ENCODE data around the gene CUX1. TPM values are rescaled to one million over a fixed set of nuclear protein-coding genes. Genes with fewer than 3 reads are reported as not detected.
A peak's percentile ranks its signal among the peaks of the same experiment; 100 is the strongest.

The CUX1 gene
- total RNA-seq, 1 donor from 2014 or later = 156 TPM

DNA sequence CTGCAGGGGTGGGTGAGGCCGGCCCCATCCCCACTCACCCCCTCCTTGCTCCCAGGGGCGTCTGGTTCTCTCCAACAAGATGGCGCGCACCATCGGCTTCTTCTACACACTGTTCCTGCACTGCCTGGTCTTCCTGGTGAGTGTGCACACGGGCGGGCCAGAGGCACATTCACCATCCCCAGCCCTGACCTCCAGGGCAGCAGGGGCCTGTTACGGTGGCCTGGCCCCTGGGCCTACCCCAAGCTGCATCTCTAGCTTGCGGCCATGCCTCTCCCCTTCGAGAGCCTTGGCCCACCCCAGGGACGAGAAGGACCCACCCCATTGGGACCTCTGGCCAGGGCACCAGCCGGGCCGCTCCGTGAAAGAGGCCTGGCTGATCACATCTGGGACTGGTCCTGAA lies 464.4 kb downstream of the CUX1 start:
- DNase-seq (ENCODE audit: low spot score) (no peak), ATAC-seq (no peak)
- intact Hi-C loops (cut with DNase I) = loop anchor here (5.0 kb wide), 1 partner anchor 111 kb away; no protein-coding TSS in a partner anchor

DNA sequence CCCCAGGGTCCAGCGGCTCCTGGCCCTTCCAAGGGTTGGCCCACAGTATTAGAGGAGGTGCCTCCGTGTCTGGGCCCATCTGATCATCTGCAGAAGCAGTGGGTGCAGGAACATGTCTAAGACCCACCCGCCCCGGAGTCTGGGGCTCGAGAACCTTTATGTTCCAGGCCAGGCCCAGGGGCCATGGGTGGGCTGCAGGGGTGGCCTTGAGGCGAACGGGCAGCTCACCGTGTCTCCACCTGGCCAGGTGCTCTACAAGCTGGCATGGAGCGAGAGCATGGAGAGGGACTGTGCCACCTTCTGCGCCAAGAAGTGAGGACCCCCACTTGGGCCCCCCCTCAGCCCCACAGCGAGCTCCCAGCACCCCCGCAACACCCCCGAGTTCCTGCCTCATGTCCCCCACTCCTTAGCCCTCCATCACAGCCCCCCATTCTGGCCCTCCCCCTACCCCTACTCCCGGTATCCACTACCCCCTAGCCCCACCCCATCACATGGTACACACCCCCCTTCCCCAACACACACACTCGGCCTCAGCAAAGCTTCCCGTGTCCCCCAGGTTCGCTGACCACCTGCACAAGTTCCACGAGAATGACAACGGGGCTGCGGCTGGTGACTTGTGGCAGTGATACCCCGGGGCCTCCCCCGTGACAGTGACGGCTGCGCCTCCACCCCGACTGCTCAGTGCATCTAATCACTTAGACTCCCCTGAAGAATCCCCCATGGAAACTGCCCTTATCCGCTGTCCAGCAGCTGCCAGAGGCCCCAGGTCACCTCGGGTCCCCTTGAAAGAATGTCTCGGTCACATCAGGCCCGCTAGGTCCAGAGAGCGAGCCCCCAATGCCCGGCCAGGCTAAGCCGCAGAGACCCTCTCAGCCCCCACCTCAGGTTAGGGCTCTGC lies 465.3 kb downstream of the CUX1 start:
- intact Hi-C loops (cut with DNase I) = loop anchor here (5.0 kb wide), 1 partner anchor 110 kb away; no protein-coding TSS in a partner anchor
- ATAC-seq (no peak), DNase-seq (ENCODE audit: low spot score) (no peak)

DNA sequence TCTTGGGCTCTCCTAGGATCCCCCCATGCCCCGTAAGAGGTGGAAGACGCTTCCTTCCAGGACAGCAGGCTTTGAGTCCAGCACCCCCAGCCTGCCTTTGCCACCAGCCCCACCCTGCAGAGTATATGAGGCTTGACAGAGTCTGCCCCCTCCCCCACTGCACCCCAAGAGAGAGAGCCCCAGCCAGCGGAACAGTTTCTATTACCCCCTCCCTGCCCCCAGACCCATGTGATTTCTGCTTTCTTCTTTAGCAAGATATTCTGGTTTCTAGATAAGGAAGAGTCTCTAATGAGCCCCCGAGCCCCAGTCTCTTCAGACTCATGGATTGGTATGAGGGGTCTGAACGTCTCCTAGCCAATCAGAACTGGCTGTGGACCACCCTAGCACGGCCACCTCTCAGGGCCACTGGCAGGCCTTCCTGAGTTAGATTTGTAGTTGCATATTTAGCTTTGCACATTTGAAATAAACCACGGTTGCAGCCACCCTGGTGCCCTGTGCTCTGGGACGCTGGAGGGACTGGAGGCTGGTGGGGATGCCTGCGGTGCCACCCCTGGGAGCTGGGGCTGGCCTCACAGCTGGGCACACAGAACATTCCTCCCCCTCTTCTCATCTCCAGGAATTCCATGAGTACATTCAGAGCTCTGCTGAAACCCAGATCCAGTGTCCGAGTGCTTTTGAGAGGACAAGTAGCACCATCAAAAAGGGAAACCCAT lies 466.2 kb downstream of the CUX1 start:
- intact Hi-C loops (cut with DNase I) = loop anchor here (5.0 kb wide), 1 partner anchor 109 kb away; no protein-coding TSS in a partner anchor
- no peak for ATAC-seq
- no peak for DNase-seq (ENCODE audit: low spot score)

DNA sequence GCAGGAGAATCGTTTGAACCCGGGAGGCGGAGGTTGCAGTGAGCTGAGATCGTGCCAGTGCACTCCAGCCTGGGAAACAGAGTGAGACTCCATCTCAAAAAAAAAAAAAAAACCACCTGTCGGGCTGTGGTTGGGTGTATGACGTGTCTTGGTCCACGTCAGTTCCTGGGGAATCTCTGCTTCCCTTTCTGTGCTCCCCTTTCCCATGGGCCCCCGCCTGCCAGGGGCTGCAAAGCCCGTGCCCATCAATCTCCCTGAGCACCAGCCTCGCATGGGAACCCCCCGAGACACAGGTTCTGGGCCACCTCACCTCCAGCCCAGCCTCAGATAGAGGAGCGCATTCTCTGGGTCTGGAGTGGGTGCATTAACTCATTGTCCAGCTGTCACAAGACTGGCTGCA lies 467.0 kb downstream of the CUX1 start:
- intact Hi-C loops (cut with DNase I) = loop anchor here (5.0 kb wide), 1 partner anchor 108 kb away; no protein-coding TSS in a partner anchor
- DNase-seq (ENCODE audit: low spot score) (no peak), ATAC-seq (no peak)

DNA sequence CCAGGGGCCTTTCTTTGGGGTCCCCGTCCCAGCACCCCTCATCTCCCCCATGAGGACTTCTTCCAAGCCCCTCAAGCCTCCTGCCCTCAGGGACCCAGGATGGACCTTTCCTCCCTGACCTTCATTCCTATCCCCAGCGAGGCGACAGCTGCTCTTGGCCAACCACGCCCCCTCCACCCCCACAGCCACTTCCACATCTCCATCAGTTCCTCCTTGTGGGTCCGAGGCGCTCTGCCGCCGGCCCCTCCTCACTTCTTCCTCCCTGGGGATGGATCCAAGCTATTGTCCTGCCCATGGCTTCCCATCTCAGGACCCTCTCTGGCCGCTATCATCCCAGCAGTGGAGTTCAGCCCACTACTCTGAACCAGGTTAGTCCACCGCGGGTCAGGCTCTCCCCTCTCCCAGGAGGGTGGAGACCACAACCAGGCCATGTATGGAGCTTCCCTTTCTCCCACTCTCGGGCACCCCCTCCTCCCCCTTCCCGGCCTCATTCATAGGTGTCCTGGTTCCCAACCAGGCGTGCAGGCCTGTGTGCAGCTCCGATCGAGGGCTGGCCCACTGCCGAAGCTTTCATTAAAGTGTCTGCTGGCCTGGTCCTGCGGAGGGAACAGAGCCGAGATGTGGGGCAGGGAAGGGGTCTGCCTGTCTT lies 467.6 kb downstream of the CUX1 start:
- ATAC-seq = peak; percentile 1
- intact Hi-C loops (cut with DNase I) = loop anchor here (5.0 kb wide), 1 partner anchor 107 kb away; no protein-coding TSS in a partner anchor
- DNase-seq (ENCODE audit: low spot score) = peak; percentile 76

DNA sequence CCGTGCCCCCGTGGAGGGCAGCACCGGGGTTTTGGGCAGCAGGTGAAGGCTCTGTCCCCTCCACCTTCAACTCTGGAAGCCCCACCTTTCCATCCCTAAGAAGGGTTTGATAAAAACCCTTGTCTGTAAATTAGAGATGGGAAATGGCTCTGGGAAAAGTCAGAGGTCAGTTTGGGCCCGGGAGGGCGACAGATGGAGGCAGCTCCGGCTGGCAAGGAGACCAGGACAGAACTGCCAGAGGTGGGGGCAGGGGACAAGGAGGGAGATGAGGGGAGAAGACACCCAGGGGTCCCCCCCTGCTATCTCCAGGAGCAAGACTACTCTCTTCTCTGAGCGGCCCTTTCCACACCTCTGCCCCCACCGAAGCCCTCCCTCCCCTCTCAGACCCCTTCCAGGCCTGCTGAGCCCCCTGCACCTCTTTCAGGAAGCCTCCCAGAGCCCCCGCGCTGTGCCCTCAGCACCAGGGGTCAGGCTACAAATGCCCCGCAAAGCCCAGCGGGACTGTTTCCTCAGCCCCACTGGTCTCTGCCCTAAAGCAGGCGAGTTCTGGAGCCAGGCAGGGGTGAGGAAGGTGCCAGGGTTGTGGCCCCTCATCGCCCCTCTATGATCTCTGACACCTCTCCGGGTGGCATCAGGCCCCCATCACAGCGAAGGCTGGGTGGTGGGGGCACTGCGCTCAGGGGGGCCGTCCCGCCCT lies 468.3 kb downstream of the CUX1 start:
- peak; percentile 4 for ATAC-seq
- no peak for DNase-seq (ENCODE audit: low spot score)
- intact Hi-C loops (cut with DNase I) = no loop called here

DNA sequence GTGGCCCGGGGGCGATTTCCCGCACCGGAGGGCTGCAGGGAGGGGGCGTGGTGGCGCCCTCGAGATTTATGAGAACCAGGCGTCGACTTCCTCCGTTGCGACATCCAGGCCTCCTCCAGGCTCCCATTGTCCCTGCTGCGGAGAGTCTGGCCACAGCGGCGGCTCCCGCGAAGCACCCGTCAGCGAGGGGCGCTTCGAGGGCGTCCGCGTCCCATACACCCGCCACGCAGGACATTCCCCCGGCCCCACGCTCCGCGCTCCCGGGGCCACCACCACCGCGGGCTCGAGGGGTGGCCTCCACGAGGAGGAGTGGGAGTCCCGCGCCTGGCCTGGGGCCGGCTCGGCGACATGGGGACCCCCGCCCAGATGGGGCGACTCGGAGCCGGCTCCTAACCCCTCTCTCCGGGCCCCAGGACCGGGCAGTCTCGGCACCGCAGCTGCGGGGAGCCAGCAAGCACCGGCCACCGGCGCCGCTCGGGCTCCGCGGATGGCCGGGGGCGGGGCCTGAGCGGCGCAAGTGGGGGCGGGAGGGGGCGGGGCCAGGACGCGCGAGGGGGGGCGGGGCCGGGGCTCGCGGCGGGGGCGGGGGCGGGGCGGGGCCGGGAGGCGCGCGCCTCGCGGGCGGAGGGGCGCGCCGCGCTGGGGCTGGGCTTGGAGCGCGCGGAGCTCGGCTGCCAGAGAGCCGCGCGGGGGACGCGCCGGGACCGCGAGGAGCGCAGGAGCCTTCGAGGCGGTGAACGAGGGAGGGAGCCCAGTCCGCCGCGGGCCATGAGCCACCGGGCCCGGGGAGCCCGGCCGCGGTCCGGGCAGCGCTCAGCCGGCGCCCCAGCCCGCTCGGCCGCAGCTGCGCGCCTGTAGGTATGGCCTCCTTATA lies 469.0 kb downstream of the CUX1 start, which contains the start of gene SH2B2:
Gene SH2B2 (plus strand): TSS at position 632 of the 874 bp plus-strand sequence. CDS start 13,683 bp downstream, outside the sequence.
- ATAC-seq = peak; percentile 82
- intact Hi-C loops (cut with DNase I) = no loop called here
- DNase-seq (ENCODE audit: low spot score) = peak; percentile 86

DNA sequence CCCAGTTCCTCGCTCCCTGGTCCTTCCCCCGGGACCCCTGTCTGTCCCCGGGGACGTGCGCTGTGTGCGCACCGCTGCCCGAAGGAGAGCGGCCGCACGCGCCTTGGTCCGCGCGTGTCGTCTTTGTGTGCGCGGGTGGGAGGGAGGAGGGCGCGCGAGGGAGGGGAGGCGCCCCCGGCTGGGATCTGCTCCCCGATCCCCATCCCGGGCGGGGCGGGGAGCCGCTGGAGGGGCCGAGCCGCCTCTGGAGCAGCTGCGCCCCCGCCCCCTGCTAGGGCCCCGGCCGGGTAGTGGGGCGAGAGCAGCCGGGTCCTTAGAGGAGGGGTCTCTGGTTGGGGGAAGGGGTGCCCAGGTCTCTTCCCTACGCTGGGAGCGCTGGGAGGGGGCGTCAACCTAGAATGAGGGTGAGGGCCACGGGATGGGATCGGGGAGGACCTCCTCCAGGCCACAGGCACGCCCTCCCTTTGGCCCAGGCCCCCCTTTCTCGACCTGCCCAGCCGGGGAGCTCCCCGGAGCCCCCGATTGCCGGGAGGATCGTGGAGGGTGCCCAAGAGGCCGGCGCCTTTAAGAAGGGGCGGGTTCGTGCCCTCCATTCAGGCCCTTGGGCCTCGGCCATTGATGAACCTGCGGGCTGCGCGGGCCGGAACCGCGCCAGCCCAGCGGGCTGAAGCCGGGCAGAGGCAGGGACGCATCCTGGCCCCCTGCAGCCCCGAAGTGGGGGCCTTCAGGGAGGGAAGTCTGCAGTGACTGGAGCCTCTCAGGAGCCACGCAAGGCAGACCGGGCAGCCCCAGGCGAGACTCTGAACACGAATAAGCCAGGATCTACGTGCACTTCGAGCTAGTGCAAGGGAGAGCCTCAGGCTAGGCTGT lies 469.9 kb downstream of the CUX1 start:
- peak; percentile 69 for DNase-seq (ENCODE audit: low spot score)
- ATAC-seq = peak; percentile 30
- intact Hi-C loops (cut with DNase I) = no loop called here

DNA sequence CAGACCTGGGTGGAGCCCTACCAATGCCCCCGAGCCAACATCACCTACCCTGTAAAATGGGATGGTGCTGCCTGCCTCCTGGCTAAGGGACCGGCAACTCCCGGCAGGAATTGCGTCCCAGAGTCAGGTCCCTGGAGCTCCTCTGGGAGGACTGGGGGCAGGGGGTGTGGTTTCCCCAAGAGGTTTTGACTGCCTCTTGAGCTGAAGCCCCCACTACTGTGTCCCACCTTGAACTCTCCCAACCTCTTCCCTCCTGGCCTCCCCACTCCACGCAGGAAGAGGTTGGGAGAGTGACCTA lies 470.5 kb downstream of the CUX1 start:
- ATAC-seq (no peak), DNase-seq (ENCODE audit: low spot score) (no peak)
- intact Hi-C loops (cut with DNase I) = no loop called here

DNA sequence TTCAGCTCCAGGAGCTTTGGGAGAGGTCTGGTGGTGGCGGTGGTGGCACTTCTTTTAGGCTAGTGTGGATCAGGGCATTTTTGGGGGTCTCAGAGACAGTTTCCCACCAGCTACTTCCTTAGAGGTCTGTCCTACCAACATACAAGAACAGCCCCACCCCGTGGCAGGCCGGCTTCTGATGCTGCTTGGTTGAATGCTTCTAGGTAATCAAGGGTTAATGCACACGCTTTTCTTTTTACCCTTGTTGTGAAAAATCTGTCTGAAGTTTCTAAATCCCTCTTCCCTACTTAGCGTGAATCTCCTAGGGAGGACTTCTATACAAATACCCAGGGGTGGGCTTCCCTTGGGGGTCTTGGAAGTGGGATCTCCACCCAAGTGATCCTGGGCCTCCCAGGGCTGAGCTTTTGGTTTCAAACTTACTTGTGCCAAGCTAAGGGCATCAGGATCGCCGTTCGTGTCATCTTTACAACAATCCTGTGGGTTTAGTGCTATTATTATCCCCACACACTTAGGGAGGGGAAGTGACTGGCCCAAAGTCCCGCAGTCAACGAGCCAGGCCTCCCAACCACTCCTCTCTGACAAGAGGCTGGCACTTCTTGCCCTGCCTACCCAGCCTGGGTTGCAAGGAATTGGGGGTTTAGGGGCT lies 471.0 kb downstream of the CUX1 start:
- intact Hi-C loops (cut with DNase I) = no loop called here
- no peak for ATAC-seq

DNA sequence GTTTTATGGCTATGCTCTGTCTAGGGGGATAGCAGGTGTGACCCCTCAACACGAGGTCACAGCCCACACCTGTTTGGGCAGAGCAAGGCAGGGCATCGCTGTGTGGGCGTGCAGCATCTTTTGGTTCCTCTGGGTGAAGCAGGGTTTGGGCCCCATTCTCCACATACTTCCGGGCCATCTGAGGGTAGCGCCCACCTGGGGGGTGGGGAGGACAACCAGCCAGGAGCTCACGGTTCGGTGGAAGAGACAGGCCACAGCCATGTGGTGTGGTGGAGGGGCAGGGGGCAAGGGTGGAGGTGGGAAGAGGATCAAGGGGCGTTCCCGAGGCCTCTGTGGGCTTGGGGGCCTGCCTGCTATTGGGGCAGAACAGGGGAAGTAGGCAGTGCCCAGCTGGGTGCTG lies 471.6 kb downstream of the CUX1 start:
- DNase-seq (ENCODE audit: low spot score) = no peak
- intact Hi-C loops (cut with DNase I) = no loop called here
- no peak for ATAC-seq

More for the DNA sequence above, 471.0 kb downstream of the CUX1 start:
- no peak for DNase-seq (ENCODE audit: low spot score)

DNA sequence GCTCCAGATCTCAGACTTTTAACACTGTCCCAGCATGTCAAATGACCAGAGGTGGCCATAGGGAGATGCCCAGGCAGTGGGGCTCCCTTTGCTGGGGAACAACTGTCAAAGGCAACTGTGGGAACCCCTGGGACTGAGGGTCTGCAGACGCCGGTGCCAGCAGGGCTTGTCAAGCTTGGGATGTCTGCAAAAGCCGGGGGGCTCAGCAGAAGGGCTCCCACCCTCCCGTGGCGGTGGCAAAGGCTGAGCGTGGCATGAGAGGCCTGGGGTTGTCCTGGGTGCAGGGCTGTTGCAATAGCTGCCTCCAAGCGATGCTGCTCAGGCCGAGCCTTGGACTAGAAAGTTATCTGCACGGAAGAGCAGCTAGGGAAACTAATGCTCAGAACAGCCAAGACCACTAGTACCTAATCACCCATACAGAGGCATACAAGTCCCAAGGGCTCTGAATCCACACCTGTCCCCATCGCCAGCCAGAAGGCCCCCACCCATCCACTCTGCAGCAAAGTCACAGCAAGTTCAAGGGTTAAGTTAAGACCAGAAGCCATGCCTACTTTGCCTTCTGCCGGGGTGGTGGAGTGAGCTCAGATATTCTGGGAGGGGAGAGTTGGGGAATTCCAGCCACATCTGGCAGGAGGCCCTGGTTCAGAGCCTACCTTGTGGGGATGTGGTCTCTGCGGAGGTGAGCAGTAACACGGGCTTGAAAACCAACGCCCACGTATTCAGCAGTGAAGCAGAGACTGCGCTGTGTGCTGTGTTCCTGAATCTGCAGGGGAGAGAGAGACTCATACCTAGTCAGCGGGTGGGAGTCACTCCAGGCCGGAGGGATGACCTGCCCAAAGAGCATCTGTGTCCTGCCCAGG lies 473.9 kb downstream of the CUX1 start:
- ATAC-seq (no peak), DNase-seq (ENCODE audit: low spot score) (no peak)
- intact Hi-C loops (cut with DNase I) = no loop called here

DNA sequence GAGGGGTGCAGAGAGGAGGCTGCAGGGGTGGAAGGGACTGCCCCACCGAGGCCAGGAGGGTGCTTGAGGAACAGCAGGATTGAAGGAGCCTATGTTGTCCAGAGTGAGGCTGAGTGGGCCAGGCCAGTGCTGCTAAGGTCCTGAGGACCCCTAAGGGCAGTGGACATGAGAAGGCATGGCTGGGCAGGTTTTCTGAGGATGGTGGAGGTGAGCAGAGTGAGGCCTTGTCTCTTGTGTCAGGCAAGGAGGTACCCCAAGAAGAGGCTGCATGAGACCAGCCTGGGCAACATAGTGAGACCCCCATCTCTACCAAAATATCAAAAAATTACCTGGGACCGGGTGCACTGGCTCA lies 474.5 kb downstream of the CUX1 start:
- no peak for ATAC-seq
- no peak for DNase-seq (ENCODE audit: low spot score)
- intact Hi-C loops (cut with DNase I) = no loop called here

DNA sequence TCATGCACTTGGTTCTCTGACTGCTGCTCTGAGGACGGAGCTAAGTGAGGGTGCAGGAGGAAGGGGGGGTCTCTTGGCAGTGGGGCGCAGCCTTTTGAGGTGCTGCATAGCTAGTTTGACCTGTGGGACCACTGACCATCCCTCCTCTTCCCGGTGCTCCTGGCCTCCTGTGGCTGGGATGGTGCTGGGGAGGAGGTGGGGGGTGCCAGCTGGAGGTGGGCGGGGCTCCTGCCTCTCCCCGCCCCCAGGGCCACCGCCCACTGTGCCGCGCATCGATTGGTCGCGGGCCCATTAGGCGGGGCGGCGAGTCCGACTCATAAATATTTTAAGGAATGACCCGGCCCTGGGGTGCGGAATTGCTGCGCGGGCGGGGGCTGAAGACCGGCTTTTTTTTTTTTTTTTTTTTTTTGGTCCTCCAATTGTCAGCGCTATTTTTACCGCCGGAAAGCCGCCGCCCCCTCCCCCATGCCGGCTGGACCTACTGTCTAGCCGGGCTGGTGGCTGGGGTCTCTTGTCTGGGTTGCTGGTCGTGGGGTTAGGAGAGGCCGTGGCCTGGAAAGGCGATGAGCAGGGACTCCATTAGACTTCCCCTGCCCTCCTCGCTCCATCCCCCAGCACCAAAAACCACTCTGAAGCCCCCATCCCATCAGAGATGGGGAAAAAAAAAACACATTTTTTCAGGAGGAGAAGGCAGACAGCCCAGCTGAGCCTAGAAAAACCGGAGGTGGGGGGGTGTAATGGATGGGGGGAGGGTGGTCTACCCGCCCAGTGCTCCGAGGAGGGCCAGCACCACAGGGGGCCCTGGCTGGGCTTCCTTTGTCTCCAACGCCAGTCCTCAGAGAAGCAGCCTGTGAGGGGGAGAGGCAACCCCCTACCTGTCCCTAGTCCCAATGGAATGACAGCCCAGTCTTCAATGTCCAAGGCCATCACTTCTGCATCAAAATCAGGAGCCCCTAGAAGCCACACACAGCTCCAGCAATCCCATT lies 475.7 kb downstream of the CUX1 start:
- ATAC-seq (no peak), DNase-seq (ENCODE audit: low spot score) (no peak)
- intact Hi-C loops (cut with DNase I) = no loop called here

DNA sequence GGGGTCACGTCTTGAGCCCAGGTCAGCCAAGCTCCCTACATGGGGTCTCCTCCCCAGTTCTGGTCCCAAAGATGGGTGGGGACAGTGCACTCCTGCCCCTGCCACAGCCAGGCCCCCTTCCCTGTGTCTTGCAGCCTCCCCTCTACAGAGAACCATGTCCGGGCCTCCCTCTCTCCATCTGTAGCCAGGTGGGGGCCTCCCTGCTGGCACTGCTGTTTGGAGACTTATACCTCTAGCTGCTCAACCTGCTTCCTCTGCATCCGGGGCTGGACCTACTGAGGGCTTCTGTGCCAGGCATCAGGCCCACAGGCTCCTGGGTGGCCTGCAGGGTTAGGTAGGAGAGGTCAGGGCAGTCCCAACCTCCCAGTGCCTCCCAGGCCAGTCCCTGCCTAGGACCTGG lies 477.2 kb downstream of the CUX1 start:
- ATAC-seq (no peak), DNase-seq (ENCODE audit: low spot score) (no peak)
- intact Hi-C loops (cut with DNase I) = no loop called here

All from sciatic nerve (tissue), 2 donors.